ENCODE results near the gene QSOX2.

The QSOX2 gene

DNA sequence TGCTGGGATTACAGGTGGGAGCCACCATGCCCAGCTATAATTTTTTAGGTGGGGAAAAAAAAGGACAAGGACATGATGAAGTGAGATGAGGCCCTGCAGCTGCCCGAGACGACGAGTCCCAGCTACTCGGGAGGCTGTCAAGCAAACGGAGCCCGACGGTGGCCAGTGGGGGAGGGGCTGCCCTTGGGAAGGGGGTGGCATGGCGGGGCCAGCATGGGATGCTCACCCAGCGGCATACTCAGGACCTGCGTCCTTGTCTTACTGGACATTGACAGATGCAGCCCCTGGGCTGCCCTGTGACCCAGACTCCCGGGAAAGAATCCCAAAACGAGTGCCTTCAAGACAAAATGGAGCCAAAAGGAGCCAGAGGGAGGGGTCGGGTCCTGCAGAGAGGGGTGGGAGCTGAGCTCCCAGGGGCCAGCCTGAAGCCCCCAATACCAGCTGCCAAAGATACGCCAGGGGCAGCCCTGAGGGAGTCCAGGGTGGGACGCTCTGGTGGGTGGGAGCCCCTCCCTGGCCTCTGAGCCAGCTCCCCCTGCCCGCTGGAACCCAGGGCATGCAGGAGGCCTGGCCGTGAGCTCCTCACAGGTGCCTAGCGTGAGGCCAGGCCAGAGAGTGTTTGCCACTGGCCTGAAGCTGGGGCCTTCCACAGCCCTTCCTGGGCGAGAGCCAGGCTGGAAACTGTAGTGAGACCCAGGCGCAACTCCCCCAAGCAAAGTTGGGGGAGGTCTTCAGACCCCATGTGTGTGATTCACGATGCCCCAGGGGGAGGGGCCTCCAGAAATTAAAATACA is 42.5 kb upstream of the QSOX2 start:
- Histone ChIP-seq H3K9me3 (ENCODE audit: control insufficient read depth, insufficient read depth, low read length) (no peaks in the 10 kb centered on the region), H3K36me3 (ENCODE audit: control insufficient read depth, insufficient read depth, low read length) (no peaks in the 10 kb centered on the region), H3K4me1 (ENCODE audit: control insufficient read depth, insufficient read depth, low read length) (0 out of 2 replicates have a peak, but pooled peaks cover 4% of the 10 kb centered on the region), H3K4me3 (ENCODE audit: low read depth, low read length) (no peak overlapping the region), H3K27ac (ENCODE audit: low read depth, low read length) (no peak overlapping the region), H3K27me3 (ENCODE audit: control insufficient read depth, insufficient read depth, low read length) (no peaks in the 10 kb centered on the region), H3K9ac (ENCODE audit: low read depth, low read length) (no peak overlapping the region)

DNA sequence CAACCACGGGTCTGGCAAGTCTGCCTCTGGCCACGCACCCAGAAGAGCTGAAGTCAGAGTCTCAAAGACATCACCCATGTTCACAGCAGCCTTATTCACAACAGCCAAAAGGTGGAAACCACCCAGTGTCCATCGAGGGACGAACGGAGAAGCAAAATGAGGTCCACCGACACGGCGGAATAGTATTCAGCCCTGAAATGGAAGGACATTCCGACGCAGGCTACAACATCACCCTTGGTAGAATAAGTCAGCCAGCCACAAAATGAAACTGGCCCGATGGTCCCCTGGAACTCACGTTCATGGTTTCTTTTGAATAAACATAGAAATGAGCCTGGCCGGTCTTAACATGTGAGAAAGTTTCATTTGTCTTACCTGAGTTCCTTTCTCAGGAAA is 41.4 kb upstream of the QSOX2 start:
- no peak overlapping the region for H3K9ac ChIP-seq (ENCODE audit: low read depth, low read length)
- 0 out of 2 replicates have a peak, but pooled peaks cover 4% of the 10 kb centered on the region for H3K4me1 ChIP-seq (ENCODE audit: control insufficient read depth, insufficient read depth, low read length)
- H3K27me3 ChIP-seq (ENCODE audit: control insufficient read depth, insufficient read depth, low read length): no peaks in the 10 kb centered on the region
- H3K27ac ChIP-seq (ENCODE audit: low read depth, low read length): no peak overlapping the region
- no peaks in the 10 kb centered on the region for H3K9me3 ChIP-seq (ENCODE audit: control insufficient read depth, insufficient read depth, low read length)
- no peaks in the 10 kb centered on the region for H3K36me3 ChIP-seq (ENCODE audit: control insufficient read depth, insufficient read depth, low read length)
- no peak overlapping the region for H3K4me3 ChIP-seq (ENCODE audit: low read depth, low read length)

DNA sequence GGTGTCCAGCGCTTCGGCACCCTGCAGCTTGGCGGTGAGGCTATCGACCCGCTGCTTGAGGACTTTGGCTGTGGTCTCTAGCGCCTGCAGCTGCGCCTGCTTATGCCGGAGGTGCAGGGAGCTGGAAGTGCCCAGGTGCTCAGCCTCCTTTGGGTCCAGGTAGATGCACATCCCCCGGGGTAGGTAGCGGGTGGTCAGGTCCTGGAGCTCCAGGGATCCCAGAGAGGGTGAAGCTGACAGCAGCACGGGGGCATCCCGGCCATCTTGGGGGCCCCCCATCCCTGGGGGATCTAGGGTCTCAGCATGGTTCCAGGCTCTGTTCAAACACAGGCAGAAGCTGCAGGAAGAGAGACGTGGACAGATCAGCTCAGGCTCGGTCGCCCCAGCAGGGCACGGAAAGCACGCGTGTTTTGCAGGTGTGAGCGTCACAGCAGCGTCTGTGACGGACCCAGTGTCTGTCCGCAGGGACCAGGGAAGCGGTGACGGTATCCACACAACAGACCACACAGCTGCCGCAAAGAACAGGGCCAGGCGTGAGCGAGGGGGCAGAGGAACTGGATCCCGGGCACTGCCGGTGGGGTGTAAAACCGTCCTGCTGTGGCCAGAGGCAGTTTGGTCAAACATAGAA is 40.9 kb upstream of the QSOX2 start:
- 0 out of 2 replicates have a peak, but pooled peaks cover 4% of the 10 kb centered on the region for H3K4me1 ChIP-seq (ENCODE audit: control insufficient read depth, insufficient read depth, low read length)
- H3K27me3 ChIP-seq (ENCODE audit: control insufficient read depth, insufficient read depth, low read length): no peaks in the 10 kb centered on the region
- H3K4me3 ChIP-seq (ENCODE audit: low read depth, low read length): no peak overlapping the region
- H3K36me3 ChIP-seq (ENCODE audit: control insufficient read depth, insufficient read depth, low read length): no peaks in the 10 kb centered on the region
- no peak overlapping the region for H3K27ac ChIP-seq (ENCODE audit: low read depth, low read length)
- H3K9ac ChIP-seq (ENCODE audit: low read depth, low read length): no peak overlapping the region
- no peaks in the 10 kb centered on the region for H3K9me3 ChIP-seq (ENCODE audit: control insufficient read depth, insufficient read depth, low read length)

DNA sequence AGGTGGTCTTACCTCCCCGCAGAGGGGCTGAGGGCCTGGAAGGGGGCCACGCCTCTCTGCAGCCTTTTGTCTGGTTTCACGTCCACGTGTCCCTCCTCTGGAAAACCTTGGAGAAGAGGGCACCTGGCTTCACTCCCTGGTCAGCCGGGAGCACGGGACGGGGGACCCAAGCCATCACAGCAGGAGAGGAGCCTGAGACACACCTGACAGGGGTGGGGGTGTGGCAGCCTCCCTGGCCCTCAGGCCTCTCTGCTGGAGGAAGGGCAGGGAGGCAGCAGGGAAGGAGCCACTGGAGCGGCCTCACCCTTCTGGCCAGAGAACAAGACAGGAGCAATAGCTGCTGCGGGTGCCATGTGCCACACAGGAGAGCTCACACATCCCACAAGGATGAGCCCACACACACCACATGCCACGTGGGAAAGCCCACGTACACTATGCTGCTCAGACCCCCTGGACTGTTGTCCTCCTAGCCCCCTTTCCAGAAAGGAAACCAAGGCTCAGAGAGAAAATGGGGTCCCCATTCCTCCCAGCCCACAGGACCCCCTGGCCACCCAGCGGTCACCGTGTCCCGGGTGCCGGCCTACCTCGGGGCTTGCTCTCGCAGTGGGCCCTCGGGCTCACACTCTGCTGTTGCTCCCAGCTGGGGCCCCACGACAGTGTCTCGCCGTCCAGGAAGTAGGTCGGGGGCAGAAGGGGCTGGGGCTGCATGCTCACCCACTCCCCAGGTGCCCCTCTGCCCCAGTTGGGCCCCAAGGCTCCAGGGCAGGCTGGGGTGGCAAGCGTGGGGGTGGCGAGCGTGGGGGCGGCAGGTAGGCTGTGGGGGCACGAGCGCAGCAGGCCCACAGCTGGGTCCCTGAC is 40.1 kb upstream of the QSOX2 start:
- H3K36me3 ChIP-seq (ENCODE audit: control insufficient read depth, insufficient read depth, low read length): no peaks in the 10 kb centered on the region
- H3K9me3 ChIP-seq (ENCODE audit: control insufficient read depth, insufficient read depth, low read length): no peaks in the 10 kb centered on the region
- H3K27me3 ChIP-seq (ENCODE audit: control insufficient read depth, insufficient read depth, low read length): no peaks in the 10 kb centered on the region
- H3K9ac ChIP-seq (ENCODE audit: low read depth, low read length): no peak overlapping the region
- H3K27ac ChIP-seq (ENCODE audit: low read depth, low read length): no peak overlapping the region
- H3K4me1 ChIP-seq (ENCODE audit: control insufficient read depth, insufficient read depth, low read length): 0 out of 2 replicates have a peak, but pooled peaks cover 4% of the 10 kb centered on the region
- H3K4me3 ChIP-seq (ENCODE audit: low read depth, low read length): no peak overlapping the region

DNA sequence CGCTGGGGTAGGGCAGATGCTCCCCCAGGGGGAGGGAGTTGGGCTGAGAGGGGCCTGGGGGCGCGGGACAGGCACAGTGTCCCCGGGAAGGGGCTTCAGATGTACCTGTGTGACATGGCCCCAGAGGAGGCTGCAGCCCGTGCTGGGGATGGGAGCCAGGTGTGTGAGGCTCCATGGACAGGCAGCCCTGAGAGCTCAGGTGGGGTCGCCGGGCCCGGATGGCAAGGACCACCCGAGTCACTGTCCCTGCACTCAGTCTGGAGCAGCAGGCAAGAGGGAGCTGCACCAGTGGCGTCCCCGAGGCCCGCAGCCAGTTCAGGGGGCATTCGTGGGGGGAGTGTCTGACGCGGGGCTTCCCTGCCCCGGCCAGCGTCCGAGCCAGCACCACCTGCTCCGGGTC is 39.3 kb upstream of the QSOX2 start:
- no peak overlapping the region for H3K9ac ChIP-seq (ENCODE audit: low read depth, low read length)
- no peaks in the 10 kb centered on the region for H3K36me3 ChIP-seq (ENCODE audit: control insufficient read depth, insufficient read depth, low read length)
- no peak overlapping the region for H3K4me3 ChIP-seq (ENCODE audit: low read depth, low read length)
- no peak overlapping the region for H3K27ac ChIP-seq (ENCODE audit: low read depth, low read length)
- H3K9me3 ChIP-seq (ENCODE audit: control insufficient read depth, insufficient read depth, low read length): no peaks in the 10 kb centered on the region
- H3K27me3 ChIP-seq (ENCODE audit: control insufficient read depth, insufficient read depth, low read length): no peaks in the 10 kb centered on the region
- H3K4me1 ChIP-seq (ENCODE audit: control insufficient read depth, insufficient read depth, low read length): 0 out of 2 replicates have a peak, but pooled peaks cover 4% of the 10 kb centered on the region

DNA sequence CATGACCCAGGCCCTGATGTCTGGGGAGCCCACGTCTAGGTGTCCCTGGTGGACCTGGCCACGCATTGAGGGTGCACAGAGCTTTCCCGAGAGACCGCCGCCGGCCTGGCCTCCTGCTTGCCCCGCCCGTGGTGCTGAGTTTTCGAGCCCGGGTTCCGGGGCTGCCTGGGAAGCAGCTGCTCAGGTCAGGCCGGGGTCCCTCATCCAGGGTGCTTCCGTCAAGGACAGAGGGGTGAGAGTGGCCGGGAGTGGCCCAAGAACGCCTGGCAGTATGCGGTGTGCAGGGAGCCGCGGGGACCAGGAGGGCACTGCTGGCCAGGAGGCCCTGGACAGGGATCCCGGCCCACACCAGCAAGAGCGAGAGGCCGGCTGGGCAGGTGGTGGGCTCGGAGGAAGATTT is 38.7 kb upstream of the QSOX2 start:
- 0 out of 2 replicates have a peak, but pooled peaks cover 4% of the 10 kb centered on the region for H3K4me1 ChIP-seq (ENCODE audit: control insufficient read depth, insufficient read depth, low read length)
- H3K9ac ChIP-seq (ENCODE audit: low read depth, low read length): no peak overlapping the region
- no peaks in the 10 kb centered on the region for H3K9me3 ChIP-seq (ENCODE audit: control insufficient read depth, insufficient read depth, low read length)
- H3K36me3 ChIP-seq (ENCODE audit: control insufficient read depth, insufficient read depth, low read length): no peaks in the 10 kb centered on the region
- no peak overlapping the region for H3K4me3 ChIP-seq (ENCODE audit: low read depth, low read length)
- no peak overlapping the region for H3K27ac ChIP-seq (ENCODE audit: low read depth, low read length)
- no peaks in the 10 kb centered on the region for H3K27me3 ChIP-seq (ENCODE audit: control insufficient read depth, insufficient read depth, low read length)

DNA sequence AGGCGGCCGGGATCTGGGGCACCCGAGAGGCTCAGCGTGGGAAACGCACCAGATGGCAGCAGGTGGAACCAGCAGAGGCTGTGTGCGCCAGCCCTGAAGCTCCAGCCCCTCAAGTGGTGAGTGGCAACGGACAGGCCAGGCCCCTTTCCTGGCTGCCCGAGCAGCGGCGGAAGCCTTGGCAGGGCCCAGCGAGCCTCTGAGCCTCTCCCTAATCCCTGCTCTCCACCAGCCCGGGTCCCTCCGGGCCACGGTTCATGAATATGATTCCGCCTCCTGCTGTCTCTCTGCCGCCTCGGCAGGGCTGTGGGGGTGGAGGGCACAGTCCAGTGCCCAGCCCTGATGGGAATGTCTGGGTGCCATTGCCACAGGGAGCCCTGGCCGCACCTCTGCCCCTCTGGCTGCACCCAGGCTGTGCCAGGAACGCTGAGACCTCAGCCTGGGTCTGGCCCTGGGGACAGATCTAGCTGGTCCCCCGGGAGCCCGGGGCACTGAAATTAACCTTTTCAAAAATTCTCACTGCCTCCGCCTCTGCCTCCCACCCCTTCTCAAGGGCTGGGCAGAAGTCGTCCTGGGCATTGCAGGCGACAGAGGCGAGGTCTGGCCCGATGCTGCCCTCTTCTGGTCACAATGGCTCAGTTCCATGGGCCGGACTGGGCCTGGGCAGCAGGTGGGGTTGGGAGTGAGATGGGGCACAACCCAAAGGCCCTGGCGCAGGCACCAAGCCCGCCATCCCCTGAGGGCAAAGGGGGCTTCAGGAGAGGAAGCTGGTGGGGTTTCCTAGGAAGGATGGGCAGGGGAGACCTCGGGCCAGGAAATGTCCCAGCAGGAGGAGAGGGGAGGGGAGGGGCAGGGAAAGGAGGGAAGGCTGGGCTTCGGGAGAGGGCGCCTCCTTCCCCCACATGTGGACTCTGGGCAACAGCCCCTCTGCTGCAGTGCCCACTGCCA is 38.0 kb upstream of the QSOX2 start:
- Histone ChIP-seq H3K4me1 (ENCODE audit: control insufficient read depth, insufficient read depth, low read length) (0 out of 2 replicates have a peak, but pooled peaks cover 4% of the 10 kb centered on the region), H3K27ac (ENCODE audit: low read depth, low read length) (no peak overlapping the region), H3K9me3 (ENCODE audit: control insufficient read depth, insufficient read depth, low read length) (no peaks in the 10 kb centered on the region), H3K4me3 (ENCODE audit: low read depth, low read length) (no peak overlapping the region), H3K9ac (ENCODE audit: low read depth, low read length) (no peak overlapping the region), H3K36me3 (ENCODE audit: control insufficient read depth, insufficient read depth, low read length) (no peaks in the 10 kb centered on the region), H3K27me3 (ENCODE audit: control insufficient read depth, insufficient read depth, low read length) (no peaks in the 10 kb centered on the region)

DNA sequence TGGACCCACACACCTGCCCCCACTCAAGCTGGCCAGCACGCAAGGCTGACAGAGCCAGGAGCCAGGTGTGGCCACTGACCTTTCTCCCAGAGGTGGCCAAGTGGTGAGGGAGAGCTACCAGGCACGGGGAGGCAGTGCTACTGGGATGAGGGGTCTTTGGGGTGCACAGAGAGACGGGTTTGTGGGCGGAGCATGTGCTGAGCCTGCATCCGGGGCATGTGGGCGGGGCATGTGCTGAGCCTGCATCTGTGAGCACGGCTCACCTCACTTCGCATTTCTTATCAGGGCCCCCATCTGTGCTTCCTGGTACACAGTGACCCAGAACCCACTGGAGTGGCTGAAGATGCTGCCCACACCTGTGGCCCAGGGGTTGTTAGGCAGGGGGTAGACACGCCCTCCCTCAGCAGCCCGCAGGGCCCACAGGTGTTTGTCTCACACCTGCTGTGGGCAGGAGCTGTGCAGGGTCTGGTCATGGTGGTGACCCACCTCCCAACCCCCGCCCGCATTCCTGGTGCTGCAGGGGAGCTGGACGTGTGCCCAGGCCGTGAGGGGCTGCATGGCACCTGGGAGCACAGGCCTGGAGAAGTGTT is 36.8 kb upstream of the QSOX2 start:
- Histone ChIP-seq H3K4me1 (ENCODE audit: control insufficient read depth, insufficient read depth, low read length) (0 out of 2 replicates have a peak, but pooled peaks cover 4% of the 10 kb centered on the region), H3K27ac (ENCODE audit: low read depth, low read length) (no peak overlapping the region), H3K36me3 (ENCODE audit: control insufficient read depth, insufficient read depth, low read length) (no peaks in the 10 kb centered on the region), H3K27me3 (ENCODE audit: control insufficient read depth, insufficient read depth, low read length) (no peaks in the 10 kb centered on the region), H3K9me3 (ENCODE audit: control insufficient read depth, insufficient read depth, low read length) (no peaks in the 10 kb centered on the region), H3K9ac (ENCODE audit: low read depth, low read length) (no peak overlapping the region), H3K4me3 (ENCODE audit: low read depth, low read length) (no peak overlapping the region)

DNA sequence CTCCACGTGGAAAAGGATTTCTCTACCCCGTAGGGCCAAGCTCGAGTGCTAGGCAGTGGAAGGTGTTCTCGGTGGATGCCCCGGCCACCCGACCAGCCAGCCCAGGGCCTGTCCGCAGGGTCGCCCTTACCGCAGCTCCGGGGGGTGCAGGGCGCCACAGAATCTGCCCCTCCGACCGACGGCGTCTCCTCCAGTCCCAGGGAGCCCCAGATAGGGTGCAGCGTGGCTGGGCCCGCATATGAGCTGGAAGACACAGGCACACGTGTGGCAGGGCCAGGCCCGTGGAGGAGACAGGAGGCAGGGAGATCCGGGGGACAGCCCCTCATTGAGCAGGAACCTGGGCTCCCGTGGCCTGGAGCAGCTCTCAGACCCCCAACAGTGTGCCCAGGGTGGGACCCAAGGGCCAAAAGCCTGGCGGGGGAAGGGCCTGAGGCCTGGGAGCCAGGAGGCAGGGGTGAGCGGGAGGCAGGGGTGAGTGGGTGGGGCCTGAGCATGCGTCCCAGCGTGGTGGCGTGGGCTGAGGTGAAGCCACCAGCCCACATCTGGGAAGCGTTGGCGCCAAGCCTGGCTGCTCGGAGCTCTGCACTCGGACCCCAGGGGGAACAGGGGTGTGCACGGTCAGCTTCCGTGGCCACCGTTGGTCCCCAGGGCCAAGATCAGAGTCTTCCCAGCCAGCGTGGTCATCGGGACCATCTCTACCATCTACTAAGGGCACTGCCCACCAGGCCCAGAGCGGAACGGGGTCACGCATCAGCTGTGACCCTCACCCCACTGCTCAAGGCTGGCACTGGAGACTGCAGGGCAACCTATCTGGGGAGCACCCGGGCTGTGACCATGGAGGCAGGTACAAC is 36.0 kb upstream of the QSOX2 start:
- no peak overlapping the region for H3K9ac ChIP-seq (ENCODE audit: low read depth, low read length)
- no peak overlapping the region for H3K4me3 ChIP-seq (ENCODE audit: low read depth, low read length)
- no peaks in the 10 kb centered on the region for H3K27me3 ChIP-seq (ENCODE audit: control insufficient read depth, insufficient read depth, low read length)
- H3K9me3 ChIP-seq (ENCODE audit: control insufficient read depth, insufficient read depth, low read length): no peaks in the 10 kb centered on the region
- H3K4me1 ChIP-seq (ENCODE audit: control insufficient read depth, insufficient read depth, low read length): 0 out of 2 replicates have a peak, but pooled peaks cover 4% of the 10 kb centered on the region
- H3K36me3 ChIP-seq (ENCODE audit: control insufficient read depth, insufficient read depth, low read length): no peaks in the 10 kb centered on the region
- no peak overlapping the region for H3K27ac ChIP-seq (ENCODE audit: low read depth, low read length)
